ENCODE data around the gene TMEM80. TPM values are rescaled to one million over a fixed set of nuclear protein-coding genes. Genes with fewer than 3 reads are reported as not detected.
A peak's percentile ranks its signal among the peaks of the same experiment; 100 is the strongest.

The TMEM80 gene
- total and polyA plus RNA-seq, 10 of the 15 experiments (the other 5 are each of a cell fraction or from before 2014, with no cell fraction given): 6.7 to 30.9 (median 20.7) TPM

DNA sequence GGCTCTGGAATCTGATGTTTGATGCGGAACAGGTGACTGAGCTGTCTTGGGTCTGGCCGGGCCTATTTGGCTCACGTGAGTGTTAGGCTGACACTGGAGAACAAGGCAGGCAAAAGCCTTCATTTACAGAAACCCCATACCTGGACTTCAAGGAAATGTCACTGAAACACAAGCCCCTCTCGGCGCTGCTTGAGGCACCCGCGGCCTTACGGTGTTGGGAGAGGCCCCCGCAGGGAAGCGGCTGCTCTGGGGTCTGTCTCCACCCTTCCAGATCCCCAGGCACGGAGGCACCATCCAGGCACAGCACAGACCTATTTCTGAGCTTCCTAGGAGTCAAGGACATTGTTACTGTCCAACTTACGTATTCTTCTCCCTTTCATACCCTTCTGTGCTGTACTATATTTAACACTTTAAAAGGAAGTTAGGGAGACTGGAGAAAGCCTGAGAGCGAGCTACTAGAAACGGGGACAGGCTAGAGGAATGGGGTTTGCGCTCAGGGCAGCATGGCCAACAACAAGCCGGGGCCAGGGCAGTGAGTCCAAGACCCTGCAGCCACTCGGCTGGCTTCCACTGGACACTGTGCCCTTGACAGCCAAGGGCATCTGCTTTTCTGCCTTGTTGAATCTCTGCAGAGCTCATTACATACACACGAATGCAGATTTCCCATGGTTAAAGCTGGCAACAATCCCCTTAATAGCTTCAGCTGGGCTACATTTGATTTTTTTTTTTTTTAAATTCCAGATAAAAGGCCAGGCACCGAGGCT is 34.8 kb upstream of the TMEM80 start (continued):
- TF ChIP-seq TARDBP (IDR thresholded peaks at IDR 0.05; ENCODE audit: borderline replicate concordance) (no peak), CHD1 (IDR thresholded peaks at IDR 0.05; ENCODE audit: low read depth, low read length) (no peak), HCFC1 (IDR thresholded peaks at IDR 0.05; ENCODE audit: low read length) (no peak), DPF2 (IDR thresholded peaks at IDR 0.05) (no peak), SKIL (IDR thresholded peaks at IDR 0.05; ENCODE audit: low read depth, poor library complexity, severe bottlenecking) (no peak), MLLT1 (IDR thresholded peaks at IDR 0.05) (no peak)

DNA sequence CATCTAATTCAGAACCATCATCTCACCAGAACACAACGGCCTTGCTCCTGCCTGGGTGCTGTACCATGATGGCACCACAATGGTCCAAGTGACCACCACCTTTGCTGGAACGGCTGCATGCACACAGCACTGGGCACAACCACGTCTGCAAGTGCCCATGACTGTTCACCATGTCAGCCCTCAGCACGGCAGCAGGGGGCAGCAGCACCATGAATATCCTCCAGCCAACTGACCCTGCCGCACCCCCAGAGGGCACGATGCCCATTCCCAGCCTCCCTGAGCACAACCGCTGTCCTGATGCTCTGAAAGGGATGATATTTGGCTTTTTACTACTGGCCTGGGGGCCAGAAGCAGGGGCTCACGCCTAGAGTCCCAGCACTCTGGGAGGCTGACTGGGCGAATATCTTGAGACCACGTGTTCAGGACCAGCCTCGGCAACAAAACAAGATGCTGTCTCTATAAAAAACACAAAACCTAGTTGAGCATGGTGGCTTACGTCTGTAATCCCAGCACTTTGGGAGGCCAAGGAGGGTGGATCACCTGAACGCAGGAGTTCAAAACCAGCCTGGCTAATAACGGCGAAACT is 32.8 kb upstream of the TMEM80 start:
- BruUV-seq (replicated peaks): no TSS peak
- FAIRE-seq (no peak), ATAC-seq (peak; percentile 96), DNase-seq (ENCODE audit: low read depth, low spot score) (no peak)
- Histone ChIP-seq H2AFZ (ENCODE audit: control insufficient read depth, low read depth, low read length) (no peak overlapping the region), H3K27ac (ENCODE audit: control insufficient read depth, insufficient read depth) (no peak overlapping the region), H3K4me1 (ENCODE audit: control insufficient read depth, insufficient read depth, low read length) (peaks cover 13% of the 10 kb centered on the region), H3K9ac (ENCODE audit: control insufficient read depth, insufficient read depth, low read length) (no peak overlapping the region), H3K27me3 (replicated peaks in 1 of 2; ENCODE audit: control insufficient read depth in 2 of 2, insufficient read depth in 2 of 2, low read length in 1 of 2) (no peaks in the 10 kb centered on the region), H3K4me2 (ENCODE audit: control insufficient read depth, insufficient read depth) (no peak overlapping the region), H3K79me2 (ENCODE audit: control insufficient read depth, insufficient read depth, low read length) (no peaks in the 10 kb centered on the region), H3K9me3 (replicated peaks; ENCODE audit: control insufficient read depth, insufficient read depth, low read length) (no peaks in the 10 kb centered on the region), H3K36me3 (ENCODE audit: control insufficient read depth in 2 of 2, insufficient read depth in 2 of 2, low read length in 1 of 2) (peaks cover 8 to 17% of the 10 kb centered on the region in 2 experiments; a peak in 3 of 4 replicates), H3K4me3 (no peak overlapping the region), H4K20me1 (ENCODE audit: control insufficient read depth, insufficient read depth) (no peaks in the 10 kb centered on the region)
- intact Hi-C loops (cut with micrococcal nuclease; ENCODE audit: unreplicated experiment) (loop anchor here (2.0 kb wide), 1 partner anchor 60 kb away; no protein-coding TSS in a partner anchor), in situ Hi-C loops (cut with MboI) (loop anchor here (10.0 kb wide), 1 partner anchor 62 kb away; no protein-coding TSS in a partner anchor)
- CTCF ChIA-PET: interaction anchor here (0.9 to 9.5 kb wide), 7 partner anchors 11 to 62 kb away, joined by 3 to 91 read pairs (median 4); no protein-coding TSS in a partner anchor
- SMC1A ChIA-PET (ENCODE audit: uncharacterized antibody, unreplicated experiment): interaction anchor here (1.0 to 1.9 kb wide), 2 partner anchors 59 to 64 kb away, joined by 5 to 8 read pairs; no protein-coding TSS in a partner anchor
- WGBS (ENCODE audit: insufficient coverage, insufficient replicate concordance, low lambda C conversion rate, missing lambda C conversion rate): 55% methylated on average over 15 of the region's 15 CpGs
- RAD21 ChIA-PET (ENCODE audit: unreplicated experiment): interaction anchor here (0.6 to 3.1 kb wide), 3 partner anchors 59 to 106 kb away, joined by 3 to 15 read pairs (median 10); no protein-coding TSS in a partner anchor
- POLR2A ChIA-PET: no interaction called here
- TF ChIP-seq YY1 (IDR thresholded peaks at IDR 0.05; ENCODE audit: low read depth, low read length): peak; percentile 62
- TF ChIP-seq KLF5 (IDR thresholded peaks at IDR 0.05; ENCODE audit: partially characterized antibody): no peak
- TF ChIP-seq SREBF2 (IDR thresholded peaks at IDR 0.05; ENCODE audit: low read length): no peak
- no peak for TF ChIP-seq MYB (IDR thresholded peaks at IDR 0.05; ENCODE audit: borderline replicate concordance, low read depth, low read length)
- TF ChIP-seq, protein P1, sequence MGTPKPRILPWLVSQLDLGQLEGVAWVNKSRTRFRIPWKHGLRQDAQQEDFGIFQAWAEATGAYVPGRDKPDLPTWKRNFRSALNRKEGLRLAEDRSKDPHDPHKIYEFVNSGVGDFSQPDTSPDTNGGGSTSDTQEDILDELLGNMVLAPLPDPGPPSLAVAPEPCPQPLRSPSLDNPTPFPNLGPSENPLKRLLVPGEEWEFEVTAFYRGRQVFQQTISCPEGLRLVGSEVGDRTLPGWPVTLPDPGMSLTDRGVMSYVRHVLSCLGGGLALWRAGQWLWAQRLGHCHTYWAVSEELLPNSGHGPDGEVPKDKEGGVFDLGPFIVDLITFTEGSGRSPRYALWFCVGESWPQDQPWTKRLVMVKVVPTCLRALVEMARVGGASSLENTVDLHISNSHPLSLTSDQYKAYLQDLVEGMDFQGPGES (IDR thresholded peaks at IDR 0.05): 0 out of 2 replicates have a peak, but pooled peaks have one; percentile 28
- TF ChIP-seq MTA3 (IDR thresholded peaks at IDR 0.05; ENCODE audit: borderline replicate concordance, low read length): no peak
- peak; percentile 84 for TF ChIP-seq SMC3 (IDR thresholded peaks at IDR 0.05; ENCODE audit: borderline replicate concordance, low read length)
- TF ChIP-seq FOS (IDR thresholded peaks at IDR 0.05; ENCODE audit: borderline replicate concordance, extremely low read depth, insufficient read length): no peak
- TF ChIP-seq, protein P2, sequence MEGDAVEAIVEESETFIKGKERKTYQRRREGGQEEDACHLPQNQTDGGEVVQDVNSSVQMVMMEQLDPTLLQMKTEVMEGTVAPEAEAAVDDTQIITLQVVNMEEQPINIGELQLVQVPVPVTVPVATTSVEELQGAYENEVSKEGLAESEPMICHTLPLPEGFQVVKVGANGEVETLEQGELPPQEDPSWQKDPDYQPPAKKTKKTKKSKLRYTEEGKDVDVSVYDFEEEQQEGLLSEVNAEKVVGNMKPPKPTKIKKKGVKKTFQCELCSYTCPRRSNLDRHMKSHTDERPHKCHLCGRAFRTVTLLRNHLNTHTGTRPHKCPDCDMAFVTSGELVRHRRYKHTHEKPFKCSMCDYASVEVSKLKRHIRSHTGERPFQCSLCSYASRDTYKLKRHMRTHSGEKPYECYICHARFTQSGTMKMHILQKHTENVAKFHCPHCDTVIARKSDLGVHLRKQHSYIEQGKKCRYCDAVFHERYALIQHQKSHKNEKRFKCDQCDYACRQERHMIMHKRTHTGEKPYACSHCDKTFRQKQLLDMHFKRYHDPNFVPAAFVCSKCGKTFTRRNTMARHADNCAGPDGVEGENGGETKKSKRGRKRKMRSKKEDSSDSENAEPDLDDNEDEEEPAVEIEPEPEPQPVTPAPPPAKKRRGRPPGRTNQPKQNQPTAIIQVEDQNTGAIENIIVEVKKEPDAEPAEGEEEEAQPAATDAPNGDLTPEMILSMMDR (IDR thresholded peaks at IDR 0.05 in 2 of 3, conservative IDR thresholded peaks at IDR 0.05 in 1 of 3; ENCODE audit: control insufficient read depth in 2 of 3, extremely low read depth in 1 of 3, insufficient read depth in 1 of 3, low read depth in 3 of 3, low read length in 3 of 3): peak; percentile 72 to 80 (median 75)

Data from GM12878 (cell line).